Myocyte (in vitro differentiated cells): ENCODE data around the gene ZNF318. TPM values are rescaled to one million over a fixed set of nuclear protein-coding genes. Genes with fewer than 3 reads are reported as not detected.
A peak's percentile ranks its signal among the peaks of the same experiment; 100 is the strongest.
"Not testable (repeated sequence)": the region's sequence is repeated elsewhere in the genome, so short reads cannot be mapped to it uniquely, and the experiment has no call there.

Experiments
- DNase-seq: peaks from one replicate; pipeline ENCODE4 v3.0.0-alpha.2; 2012; ENCODE audit warnings: low read depth
- total RNA-seq: library from RNA; depleted of rRNA; stranded (reverse); fragments of >200 nt; gene quantifications from 2 replicates; pipeline ENCODE4 v1.2.3, GENCODE V29; 2014

The ZNF318 gene
- total RNA-seq, 1 donor from 2014 or later = 14.4 TPM

GRCh38 chr6:43390753-43391439 is 21.4 kb upstream of the ZNF318 start:
- not testable (repeated sequence) for DNase-seq

GRCh38 chr6:43389730-43390295 is 20.4 kb upstream of the ZNF318 start:
- no peak for DNase-seq

- DNase-seq = no peak
Observed at GRCh38 chr6:43386492-43386891, 17.0 kb upstream of the ZNF318 start.

GRCh38 chr6:43383021-43383667 is 13.7 kb upstream of the ZNF318 start:
- no peak for DNase-seq

GRCh38 chr6:43380858-43381257 is 11.4 kb upstream of the ZNF318 start:
- not testable (repeated sequence) for DNase-seq

GRCh38 chr6:43378631-43379030 is 9.2 kb upstream of the ZNF318 start:
- no peak for DNase-seq

GRCh38 chr6:43377710-43378229 is 8.3 kb upstream of the ZNF318 start:
- DNase-seq = no peak

- no peak for DNase-seq
Observed at GRCh38 chr6:43376551-43376981, 7.1 kb upstream of the ZNF318 start.

GRCh38 chr6:43375693-43376092 is 6.2 kb upstream of the ZNF318 start:
- DNase-seq = no peak

GRCh38 chr6:43373252-43373875 is 3.9 kb upstream of the ZNF318 start:
- DNase-seq = no peak

GRCh38 chr6:43370003-43370580 is 645 bp upstream of the ZNF318 start:
- not testable (repeated sequence) for DNase-seq

- peak; percentile 62 for DNase-seq
Observed at GRCh38 chr6:43368259-43369160, 937 bp downstream of the ZNF318 start.

- no peak for DNase-seq
Observed at GRCh38 chr6:43367245-43367984, 2.0 kb downstream of the ZNF318 start.

GRCh38 chr6:43361269-43361668 is 8.2 kb downstream of the ZNF318 start:
- DNase-seq = no peak

- no peak for DNase-seq
Observed at GRCh38 chr6:43359831-43360230, 9.6 kb downstream of the ZNF318 start.

GRCh38 chr6:43359381-43359780 is 10.1 kb downstream of the ZNF318 start:
- no peak for DNase-seq

GRCh38 chr6:43355862-43356590 is 13.4 kb downstream of the ZNF318 start:
- peak; percentile 17 for DNase-seq

- not testable (repeated sequence) for DNase-seq
Observed at GRCh38 chr6:43351951-43352350, 17.5 kb downstream of the ZNF318 start.

- DNase-seq = no peak
Observed at GRCh38 chr6:43347444-43347843, 22.0 kb downstream of the ZNF318 start.
